Smooth muscle cell of the brain vasculature (primary cell): ENCODE data around the gene PBX4.

Source experiments
- DNase-seq: peaks from one replicate; pipeline ENCODE4 v3.0.0-alpha.2; 2012; ENCODE audit warnings: low read depth, low spot score

The PBX4 gene

DNA sequence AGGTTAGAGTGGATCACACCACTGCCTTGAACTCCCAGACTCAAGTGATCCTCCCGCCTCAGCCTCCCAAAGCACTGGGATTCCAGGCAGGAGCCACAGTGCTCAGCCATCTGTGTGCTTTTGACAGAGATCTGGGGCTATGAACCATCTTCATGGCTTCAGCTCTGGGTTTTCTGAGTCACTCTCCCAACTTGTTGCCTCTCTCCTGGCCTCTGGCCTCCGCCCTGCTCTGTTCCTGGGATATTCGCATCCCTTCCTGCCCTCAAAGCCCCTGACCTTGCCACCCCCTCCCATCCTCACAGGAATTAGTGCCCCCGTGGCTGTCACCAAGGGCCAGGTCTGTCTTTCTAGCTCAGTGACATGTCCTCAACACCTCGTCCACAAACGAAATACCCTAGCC, 30.7 kb upstream of the PBX4 start:
- DNase-seq: no peak

- DNase-seq: no peak
These were observed 28.7 kb upstream of the PBX4 start for GRCh38 chr19:19647037-19647835.

- DNase-seq: no peak
These were observed 26.9 kb upstream of the PBX4 start for GRCh38 chr19:19645233-19645870.

DNA sequence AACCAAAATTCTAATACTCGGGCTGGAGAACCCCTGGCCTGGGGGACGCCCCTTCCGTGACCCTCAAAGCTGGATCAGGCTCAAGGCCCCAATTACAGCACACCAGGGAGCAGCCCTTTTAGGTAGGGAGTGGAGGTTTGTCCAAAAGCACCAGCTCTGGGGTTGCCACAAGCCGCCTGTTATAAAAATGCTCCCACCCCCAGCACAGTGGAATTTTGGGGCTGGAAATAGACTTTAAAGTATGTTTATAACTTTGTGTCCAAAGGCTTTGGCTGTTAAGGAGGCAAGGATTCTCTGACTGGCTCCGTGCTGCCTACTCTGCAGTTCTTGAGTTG, 25.5 kb upstream of the PBX4 start:
- no peak for DNase-seq

DNA sequence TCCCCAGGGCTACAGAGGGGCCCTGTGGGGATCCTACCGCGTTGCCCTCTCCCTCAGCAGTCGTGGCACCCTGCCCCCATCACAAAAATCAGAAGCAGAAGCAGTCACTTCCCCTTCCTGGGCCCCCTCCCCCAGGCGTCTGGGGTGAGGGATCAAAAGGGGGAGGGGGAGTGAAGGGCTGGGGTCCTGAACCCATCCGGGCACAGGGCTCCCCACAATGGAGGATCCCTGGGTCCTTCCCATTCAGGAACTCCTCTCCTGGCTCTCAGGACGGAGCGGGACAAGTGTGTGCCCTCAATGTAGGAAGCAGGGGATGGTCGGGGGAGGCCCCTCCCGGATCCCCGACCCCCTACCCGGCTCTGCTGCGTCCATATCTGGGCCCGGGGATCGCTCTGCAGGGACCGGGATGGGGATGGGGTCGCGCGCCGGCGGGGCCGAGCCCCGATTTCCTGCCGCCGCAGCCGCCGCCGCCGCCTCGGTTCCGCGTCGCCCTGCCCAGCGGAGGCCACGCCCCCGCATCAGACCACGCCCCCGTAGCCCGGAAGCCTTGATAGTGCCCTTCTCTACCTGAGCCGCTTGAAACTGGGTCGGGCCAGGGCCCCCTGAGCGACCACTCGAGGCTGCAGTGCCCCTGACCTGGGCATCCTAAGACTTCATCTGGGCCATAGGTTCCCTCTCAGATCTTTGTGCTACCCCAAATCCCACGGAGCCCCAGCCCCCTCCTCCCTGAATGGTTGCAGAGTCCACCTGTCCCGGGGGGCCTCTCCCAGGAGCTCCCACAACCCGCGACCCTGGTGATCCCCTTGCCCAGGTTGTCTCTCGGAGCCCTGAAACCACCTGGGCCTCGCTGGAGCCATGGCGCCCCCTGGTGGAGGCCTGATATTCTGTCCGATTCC, 24.9 kb upstream of the PBX4 start, which contains the start of gene GMIP:
Gene GMIP, minus strand, starts transcription at position 500 of the 896 bp plus-strand sequence. Its CDS starts 128 bp downstream, at position 372.
- DNase-seq: no peak

DNA sequence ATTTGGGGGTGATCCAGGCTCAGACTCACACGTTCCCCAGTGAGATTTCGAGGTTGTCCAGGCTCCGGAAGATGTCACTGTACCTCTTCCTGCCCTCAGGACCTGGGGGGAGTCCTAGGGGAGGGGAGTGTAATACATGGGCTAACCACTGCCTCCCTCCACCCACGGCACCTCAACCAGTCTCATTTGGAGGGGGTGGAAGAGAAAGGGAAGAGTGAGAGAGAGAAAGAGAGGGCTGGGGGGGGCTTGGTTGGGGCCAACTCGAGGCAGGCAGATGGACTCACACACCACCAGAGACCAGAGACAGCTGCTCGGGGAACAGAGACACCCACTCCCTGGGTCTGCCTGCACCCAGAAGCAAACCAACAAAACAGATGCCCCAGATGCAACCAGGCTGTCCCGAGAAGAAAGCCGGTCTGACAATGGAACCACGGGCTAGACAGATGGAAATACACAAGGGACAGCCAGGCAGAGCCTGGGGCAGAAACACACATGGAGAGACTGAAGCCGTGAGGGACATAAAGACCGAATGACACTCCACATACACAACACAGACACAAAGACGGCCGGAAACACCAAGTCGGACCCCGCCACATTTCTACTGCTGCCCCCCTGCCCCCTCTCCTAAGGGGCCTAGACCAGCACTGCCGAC, 24.1 kb upstream of the PBX4 start:
- DNase-seq: no peak

DNA sequence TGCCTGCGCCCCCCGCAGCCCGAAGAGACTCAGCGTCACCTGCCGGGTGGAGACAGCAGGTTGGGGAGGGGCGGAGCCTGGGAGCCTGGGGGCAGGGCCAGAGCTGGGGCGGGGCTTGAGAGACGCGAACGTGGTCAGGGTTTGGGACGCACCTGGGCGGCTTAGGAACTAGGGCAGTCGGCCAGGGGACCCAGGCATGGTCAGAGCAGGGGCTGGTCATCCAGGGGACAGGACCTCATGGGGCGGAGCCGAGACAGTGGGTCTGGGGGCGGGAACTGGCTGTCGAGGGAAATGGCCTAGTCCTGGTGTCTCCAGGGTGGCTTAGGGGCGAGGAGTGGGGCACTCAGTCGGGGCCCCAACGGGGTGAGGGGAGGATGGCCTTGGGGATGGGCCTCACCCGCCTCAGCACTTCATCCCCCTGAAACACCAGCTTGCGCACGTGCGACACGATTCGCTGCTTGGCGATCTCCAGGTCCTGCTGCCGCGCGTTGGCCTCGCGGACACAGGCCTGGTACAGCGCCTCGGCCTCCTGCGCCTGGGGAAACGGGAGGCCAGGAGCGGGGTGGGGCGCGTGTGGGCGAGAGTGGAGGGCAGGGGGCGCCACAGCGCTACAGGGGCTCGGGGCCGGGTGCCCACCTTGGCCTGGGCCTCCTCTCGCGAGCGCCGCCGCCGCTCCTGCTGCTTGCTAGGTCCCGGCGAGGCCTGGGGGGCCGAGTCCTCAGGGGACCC, 19.2 kb upstream of the PBX4 start:
- no peak for DNase-seq

DNA sequence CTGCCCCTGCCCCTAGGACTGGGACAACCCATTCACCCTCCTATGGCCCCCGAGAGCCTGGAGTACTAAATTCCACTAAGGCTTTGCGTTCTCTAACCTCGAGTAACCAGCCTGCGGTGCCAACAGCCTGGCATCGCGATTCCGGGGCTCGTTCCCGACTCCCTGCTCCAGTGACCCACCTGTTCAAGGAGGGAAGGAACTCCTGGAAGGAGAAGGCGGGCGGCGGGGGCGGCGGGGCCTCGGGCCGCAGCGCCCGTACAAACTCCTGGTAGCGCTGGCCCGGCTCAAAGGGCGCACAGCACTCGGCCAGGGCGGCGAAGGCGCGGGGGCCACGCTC, 18.7 kb upstream of the PBX4 start:
- no peak for DNase-seq

- no peak for DNase-seq
These were observed 18.2 kb upstream of the PBX4 start for GRCh38 chr19:19636573-19637185.

- no peak for DNase-seq
These were observed 16.8 kb upstream of the PBX4 start for GRCh38 chr19:19635313-19635702.

- DNase-seq: no peak
These were observed 16.2 kb upstream of the PBX4 start for GRCh38 chr19:19634516-19635312.

DNA sequence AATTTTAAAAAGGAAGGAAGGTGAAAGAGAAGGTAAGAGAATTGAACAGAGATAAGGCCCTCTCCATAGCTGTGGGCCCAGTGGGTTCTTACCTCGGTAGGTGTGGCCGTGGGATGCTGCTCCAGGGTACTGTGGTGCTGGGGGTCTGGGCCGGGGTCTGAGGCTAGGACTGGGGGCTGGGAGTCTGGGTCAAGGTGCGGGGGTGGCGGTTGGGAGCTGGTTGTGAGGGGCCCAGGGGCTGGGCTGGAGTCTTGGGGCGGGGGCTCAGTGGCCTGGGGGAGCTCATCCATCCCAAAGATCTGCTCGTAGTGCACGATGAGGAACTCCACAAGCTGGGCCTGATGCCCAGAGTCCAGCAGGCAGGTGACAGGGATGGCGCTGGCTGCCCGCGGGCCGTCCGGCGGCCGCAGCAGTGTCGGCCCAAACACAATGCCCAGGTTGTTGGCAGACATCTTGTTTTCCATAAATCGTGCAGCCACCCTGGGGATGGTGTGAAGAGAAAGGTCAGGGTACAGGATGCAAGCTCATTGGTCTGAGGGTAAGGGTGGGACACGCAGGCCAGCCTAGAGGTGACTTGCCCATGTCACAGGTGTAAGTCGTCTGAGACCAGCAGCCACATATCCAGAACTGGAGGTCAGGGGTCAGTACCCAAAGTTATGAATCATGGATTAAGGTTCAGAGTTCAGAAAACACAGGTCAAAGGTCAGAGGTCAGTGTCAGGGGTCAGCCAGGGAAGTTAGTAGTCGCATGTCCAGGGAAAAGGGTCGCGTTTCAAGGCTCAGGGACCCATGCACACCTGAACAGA, 15.4 kb upstream of the PBX4 start:
- no peak for DNase-seq

GRCh38 chr19:19632661-19633060, 14.2 kb upstream of the PBX4 start:
- no peak for DNase-seq

- DNase-seq: no peak
These were observed 12.9 kb upstream of the PBX4 start for GRCh38 chr19:19631346-19631745.

DNA sequence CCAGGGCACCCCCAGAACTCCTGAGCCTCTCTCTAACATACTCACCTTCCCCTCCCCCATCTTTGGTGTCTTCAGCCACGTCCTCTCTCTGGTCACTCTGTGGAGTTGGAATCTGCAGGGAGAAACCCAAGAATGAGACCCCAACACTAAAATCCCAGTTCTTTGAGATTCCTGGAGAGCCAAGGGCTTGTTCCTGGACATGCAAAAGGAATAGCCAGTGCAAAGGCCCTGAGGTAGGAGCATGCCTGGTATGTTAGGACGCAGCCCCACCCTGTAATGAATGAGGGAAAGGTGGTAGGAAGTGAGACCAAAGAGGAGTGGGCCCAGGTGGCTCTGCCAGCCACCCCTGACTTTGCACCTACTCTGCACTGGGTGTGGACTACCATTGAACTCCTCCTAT, 11.9 kb upstream of the PBX4 start:
- DNase-seq: no peak

- no peak for DNase-seq
These were observed 11.6 kb upstream of the PBX4 start for GRCh38 chr19:19630062-19630414.

DNA sequence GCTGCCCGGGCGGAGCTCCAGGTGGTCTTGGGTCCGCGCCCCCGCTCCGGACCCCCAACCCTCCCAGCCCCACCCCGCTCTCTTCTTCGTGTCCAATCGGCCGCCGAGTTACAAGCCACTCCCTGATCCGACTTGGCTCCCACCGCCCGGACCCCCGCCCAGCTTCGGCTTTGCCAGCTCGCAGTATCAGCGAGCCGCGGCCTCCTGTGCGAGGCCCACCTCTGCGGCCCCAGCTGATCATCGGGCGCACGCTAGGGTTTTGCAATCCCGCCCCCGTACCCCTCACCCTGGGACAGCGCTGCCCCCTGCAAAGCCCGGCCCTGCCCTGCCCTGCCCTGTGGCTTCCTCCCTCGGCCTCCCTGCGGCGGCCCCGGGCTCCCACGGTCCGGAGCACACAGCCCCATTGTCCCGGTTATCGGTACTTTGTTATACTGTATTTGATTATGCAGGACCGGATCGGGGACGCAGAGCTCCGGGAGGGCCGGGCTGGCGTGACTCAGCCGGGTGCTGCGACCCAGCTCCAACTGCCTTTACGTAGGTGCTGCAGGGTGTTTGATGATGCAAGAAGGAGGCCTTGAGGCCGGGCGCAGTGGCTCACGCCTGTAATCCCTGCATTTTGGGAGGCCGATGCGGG, 10.1 kb upstream of the PBX4 start:
- no peak for DNase-seq

- no peak for DNase-seq
These were observed 9.4 kb upstream of the PBX4 start, which contains the start of gene LPAR2 for GRCh38 chr19:19627621-19628500. Gene LPAR2 (minus strand): TSS chr19:19628220. CDS start chr19:19627275, 945 bp downstream.
